Measurements from ENCODE around the gene GSTO2. TPM values are rescaled to one million over a fixed set of nuclear protein-coding genes. Genes with fewer than 3 reads are reported as not detected.

GSTO2 gene
- total RNA-seq, 1 experiment from 2014 or later = 25.7 TPM

DNA sequence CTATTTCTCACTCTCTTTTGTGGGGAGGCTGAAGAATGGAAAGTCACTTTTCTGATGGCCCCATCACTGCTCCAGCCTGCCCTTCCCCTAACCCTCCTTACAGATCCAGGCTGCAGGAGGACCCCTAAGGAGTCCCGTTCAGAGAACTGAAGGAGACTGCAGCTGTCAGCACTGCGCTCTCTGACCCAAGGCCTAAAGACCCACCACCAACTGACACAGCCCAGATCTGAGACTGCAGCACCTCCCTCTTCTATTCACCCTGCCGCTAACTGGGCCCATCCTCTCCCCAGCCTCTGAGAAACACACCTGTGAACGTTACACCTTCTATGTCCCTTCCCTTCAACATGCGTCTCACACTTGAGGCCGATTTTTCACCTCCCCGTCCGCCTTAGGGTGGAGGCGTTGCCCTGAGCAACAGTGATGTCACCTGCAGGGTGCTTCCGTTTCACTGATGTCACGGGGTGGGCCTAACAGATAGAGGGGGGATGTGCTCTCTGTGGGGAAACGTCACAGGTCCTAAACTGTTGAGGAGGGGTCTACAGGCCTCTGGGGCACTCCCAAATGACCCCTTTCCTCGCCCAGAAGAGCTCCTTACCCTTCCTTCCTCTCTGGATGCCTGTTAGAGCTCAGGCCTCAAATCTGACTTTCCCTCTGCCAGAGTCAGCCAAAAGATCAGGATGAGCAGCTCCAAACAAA is 64.2 kb downstream of the GSTO2 start:
- H3K4me3 Mint-ChIP-seq (ENCODE audit: low read depth, unreplicated experiment) = no peak overlapping the region
- peaks cover 5% of the 10 kb centered on the region for H3K36me3 Mint-ChIP-seq (ENCODE audit: insufficient read depth, unreplicated experiment)
- H3K27ac Mint-ChIP-seq (ENCODE audit: unreplicated experiment) = no peak overlapping the region
- TF ChIP-seq, protein P1, sequence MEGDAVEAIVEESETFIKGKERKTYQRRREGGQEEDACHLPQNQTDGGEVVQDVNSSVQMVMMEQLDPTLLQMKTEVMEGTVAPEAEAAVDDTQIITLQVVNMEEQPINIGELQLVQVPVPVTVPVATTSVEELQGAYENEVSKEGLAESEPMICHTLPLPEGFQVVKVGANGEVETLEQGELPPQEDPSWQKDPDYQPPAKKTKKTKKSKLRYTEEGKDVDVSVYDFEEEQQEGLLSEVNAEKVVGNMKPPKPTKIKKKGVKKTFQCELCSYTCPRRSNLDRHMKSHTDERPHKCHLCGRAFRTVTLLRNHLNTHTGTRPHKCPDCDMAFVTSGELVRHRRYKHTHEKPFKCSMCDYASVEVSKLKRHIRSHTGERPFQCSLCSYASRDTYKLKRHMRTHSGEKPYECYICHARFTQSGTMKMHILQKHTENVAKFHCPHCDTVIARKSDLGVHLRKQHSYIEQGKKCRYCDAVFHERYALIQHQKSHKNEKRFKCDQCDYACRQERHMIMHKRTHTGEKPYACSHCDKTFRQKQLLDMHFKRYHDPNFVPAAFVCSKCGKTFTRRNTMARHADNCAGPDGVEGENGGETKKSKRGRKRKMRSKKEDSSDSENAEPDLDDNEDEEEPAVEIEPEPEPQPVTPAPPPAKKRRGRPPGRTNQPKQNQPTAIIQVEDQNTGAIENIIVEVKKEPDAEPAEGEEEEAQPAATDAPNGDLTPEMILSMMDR (IDR thresholded peaks at IDR 0.05; ENCODE audit: unreplicated experiment) = no peak
- H3K4me1 Mint-ChIP-seq (ENCODE audit: low read depth, unreplicated experiment) = peaks cover 11% of the 10 kb centered on the region
- DNase-seq = no peak
- CTCF ChIA-PET = no interaction called here
- intact Hi-C loops (cut with micrococcal nuclease; ENCODE audit: unreplicated experiment) = no loop called here
- H3K9me3 Mint-ChIP-seq (ENCODE audit: low read depth, unreplicated experiment) = no peaks in the 10 kb centered on the region
- no TSS peak for BruUV-seq (replicated peaks)
- H3K27me3 Mint-ChIP-seq (ENCODE audit: unreplicated experiment) = peaks cover 3% of the 10 kb centered on the region

DNA sequence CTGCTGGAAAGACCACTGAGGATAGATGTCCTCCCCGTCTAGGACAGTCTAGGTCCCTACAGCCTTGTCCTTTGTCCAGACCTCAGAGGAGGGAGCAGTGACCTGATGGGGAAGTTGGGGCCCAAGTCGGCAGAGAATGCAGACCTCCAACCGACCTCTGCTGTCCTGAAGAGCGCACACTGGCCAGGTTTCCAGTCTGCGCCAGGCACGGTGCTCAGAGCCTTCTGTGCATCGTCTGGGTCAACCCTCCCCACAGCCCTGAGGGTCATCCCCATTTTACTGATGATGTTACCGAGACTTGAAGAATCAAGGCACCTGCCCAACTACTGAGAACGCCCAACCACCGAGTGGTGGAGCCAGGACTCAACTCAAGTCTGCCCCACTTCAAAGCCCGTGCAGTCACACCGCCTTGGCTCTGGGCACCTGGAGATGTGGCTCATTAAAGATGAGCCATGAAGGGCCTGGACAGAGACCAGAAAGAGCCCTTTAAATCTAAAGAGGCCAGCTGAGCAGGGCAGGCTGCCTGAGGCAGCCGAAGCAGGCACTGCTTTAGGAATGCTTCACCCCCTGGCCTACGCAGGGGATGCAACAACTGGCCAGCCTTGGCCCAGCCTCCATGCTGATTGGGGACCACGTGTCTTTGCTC is 64.9 kb downstream of the GSTO2 start:
- H3K27ac Mint-ChIP-seq (ENCODE audit: unreplicated experiment) = no peak overlapping the region
- no peaks in the 10 kb centered on the region for H3K9me3 Mint-ChIP-seq (ENCODE audit: low read depth, unreplicated experiment)
- H3K27me3 Mint-ChIP-seq (ENCODE audit: unreplicated experiment) = peaks cover 10% of the 10 kb centered on the region
- TF ChIP-seq, protein P1 (IDR thresholded peaks at IDR 0.05; ENCODE audit: unreplicated experiment) = no peak
- no TSS peak for BruUV-seq (replicated peaks)
- no peak for DNase-seq
- peaks cover 12% of the 10 kb centered on the region for H3K36me3 Mint-ChIP-seq (ENCODE audit: insufficient read depth, unreplicated experiment)
- peaks cover 16% of the 10 kb centered on the region for H3K4me1 Mint-ChIP-seq (ENCODE audit: low read depth, unreplicated experiment)
- H3K4me3 Mint-ChIP-seq (ENCODE audit: low read depth, unreplicated experiment) = no peak overlapping the region
- intact Hi-C loops (cut with micrococcal nuclease; ENCODE audit: unreplicated experiment) = no loop called here
- CTCF ChIA-PET = no interaction called here

DNA sequence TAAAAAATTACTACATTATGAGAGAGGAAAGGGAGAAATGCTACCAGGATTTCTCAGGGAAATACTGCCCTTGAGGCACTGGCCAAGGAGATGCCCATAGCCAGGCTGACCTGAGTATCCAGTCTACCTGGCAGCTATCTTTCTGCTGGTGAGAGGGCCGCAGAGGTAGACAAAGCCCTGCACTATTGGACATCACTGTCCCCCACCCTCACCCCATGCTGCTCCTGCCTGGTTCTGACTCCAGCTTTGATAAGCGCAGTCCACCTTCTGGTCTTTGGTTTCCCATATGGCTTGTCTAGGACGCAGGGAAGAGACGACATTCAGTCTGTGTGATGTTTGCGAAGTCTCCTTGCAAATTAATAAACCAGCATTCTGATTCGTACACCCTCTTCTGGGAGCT is 65.6 kb downstream of the GSTO2 start:
- Mint-ChIP-seq H3K4me3 (ENCODE audit: low read depth, unreplicated experiment) (no peak overlapping the region), H3K4me1 (ENCODE audit: low read depth, unreplicated experiment) (peaks cover 16% of the 10 kb centered on the region), H3K9me3 (ENCODE audit: low read depth, unreplicated experiment) (no peaks in the 10 kb centered on the region), H3K36me3 (ENCODE audit: insufficient read depth, unreplicated experiment) (peaks cover 14% of the 10 kb centered on the region), H3K27ac (ENCODE audit: unreplicated experiment) (no peak overlapping the region), H3K27me3 (ENCODE audit: unreplicated experiment) (peaks cover 16% of the 10 kb centered on the region)
- no peak for DNase-seq
- TF ChIP-seq, protein P1 (IDR thresholded peaks at IDR 0.05; ENCODE audit: unreplicated experiment) = no peak
- intact Hi-C loops (cut with micrococcal nuclease; ENCODE audit: unreplicated experiment) = no loop called here
- no TSS peak for BruUV-seq (replicated peaks)
- CTCF ChIA-PET = no interaction called here

DNA sequence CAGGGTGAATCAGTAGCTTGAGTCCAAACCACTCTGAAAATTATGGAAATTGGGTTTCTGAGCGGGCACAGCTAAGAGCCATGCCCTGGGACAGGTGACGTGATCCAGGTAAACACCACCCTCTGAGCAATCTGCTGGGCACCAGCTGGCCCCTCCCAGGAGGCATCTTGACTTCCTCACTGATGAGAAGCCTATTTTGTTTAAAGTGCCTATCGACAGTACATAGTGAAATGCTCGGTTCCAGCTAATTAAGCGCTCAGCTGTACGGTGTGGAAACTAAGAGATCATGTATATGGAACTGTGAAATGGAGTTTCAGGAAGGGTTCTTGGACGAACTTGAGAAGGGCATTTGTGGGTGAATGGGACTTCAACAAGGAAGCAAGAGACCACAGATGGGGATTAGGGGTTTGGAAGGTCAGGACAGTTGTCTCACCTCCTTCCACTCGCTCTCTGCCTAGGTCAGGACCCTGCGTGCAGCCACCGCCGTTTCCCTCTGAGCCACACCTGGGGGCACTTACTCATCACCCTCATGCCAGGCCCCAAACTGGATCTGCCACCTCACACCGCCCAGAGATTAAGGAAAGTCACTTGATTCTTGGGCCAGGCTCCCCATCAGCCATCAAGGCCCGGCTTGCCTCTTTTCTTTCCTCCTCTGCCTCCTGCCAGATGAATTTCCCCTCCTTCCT is 66.1 kb downstream of the GSTO2 start:
- no peak for DNase-seq
- no TSS peak for BruUV-seq (replicated peaks)
- no peaks in the 10 kb centered on the region for H3K9me3 Mint-ChIP-seq (ENCODE audit: low read depth, unreplicated experiment)
- TF ChIP-seq, protein P1 (IDR thresholded peaks at IDR 0.05; ENCODE audit: unreplicated experiment) = no peak
- no peak overlapping the region for H3K4me3 Mint-ChIP-seq (ENCODE audit: low read depth, unreplicated experiment)
- no peak overlapping the region for H3K27ac Mint-ChIP-seq (ENCODE audit: unreplicated experiment)
- peaks cover 21% of the 10 kb centered on the region for H3K27me3 Mint-ChIP-seq (ENCODE audit: unreplicated experiment)
- H3K4me1 Mint-ChIP-seq (ENCODE audit: low read depth, unreplicated experiment) = peaks cover 20% of the 10 kb centered on the region
- intact Hi-C loops (cut with micrococcal nuclease; ENCODE audit: unreplicated experiment) = no loop called here
- H3K36me3 Mint-ChIP-seq (ENCODE audit: insufficient read depth, unreplicated experiment) = peaks cover 14% of the 10 kb centered on the region
- CTCF ChIA-PET = no interaction called here
